GM12891 (cell line): ENCODE data around the gene MAP3K13.

Source experiments
- POLR2A ChIP-seq: IDR thresholded peaks from 2 replicates; pipeline ENCODE4 v1.6.1; 2011; ENCODE audit warnings: low read depth, low read length, control low read depth
- POLR2AphosphoS5 ChIP-seq: IDR thresholded peaks from 2 replicates; pipeline ENCODE4 v1.6.1; 2011; ENCODE audit warnings: low read depth, low read length, control low read depth

DNA sequence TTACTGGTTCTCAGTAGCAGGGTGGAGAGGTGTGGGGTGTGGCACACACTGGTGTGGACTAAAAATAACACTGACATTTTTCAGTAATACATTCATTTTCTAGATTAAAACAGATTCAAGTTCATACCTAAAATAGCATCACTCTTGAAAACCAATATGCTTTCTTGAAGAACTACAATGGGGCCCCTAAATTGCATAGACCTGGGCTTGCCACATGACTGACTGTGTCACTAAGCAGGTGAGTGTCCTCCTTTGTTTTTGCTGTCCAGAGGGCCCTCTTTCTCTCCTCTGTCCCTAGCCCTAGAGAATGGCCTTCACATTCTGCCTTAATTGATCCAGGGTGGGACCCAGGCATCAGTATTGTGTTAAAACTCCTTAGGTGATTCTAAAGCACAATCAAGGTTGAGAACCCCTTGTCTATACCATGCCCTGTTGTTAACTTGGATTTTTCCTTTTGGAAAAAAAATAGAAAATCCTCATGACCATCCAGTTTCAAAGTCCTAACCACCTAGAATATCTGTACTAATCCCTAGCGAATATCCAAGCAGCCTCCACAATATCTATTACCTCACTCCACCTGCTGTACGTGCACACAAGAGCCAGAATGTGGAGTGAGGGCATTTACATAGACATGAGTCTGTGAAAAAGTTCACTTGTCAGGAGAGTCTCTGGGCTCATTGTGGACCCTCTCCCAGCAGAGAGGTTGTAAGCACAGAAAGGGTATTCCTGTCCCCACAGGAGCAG lies 154.6 kb downstream of the MAP3K13 start:
- TF ChIP-seq POLR2A: no peak
- no peak for TF ChIP-seq POLR2AphosphoS5
